MCF 10A (cell line): ENCODE data around the gene DCBLD2. TPM values are rescaled to one million over a fixed set of nuclear protein-coding genes. Genes with fewer than 3 reads are reported as not detected.

Experiments used
- BruUV-seq: library from RNA; stranded (reverse); fragments of 400-500 nt; replicated peaks from 2 replicates; lab custom pipeline; 2021; lab: Mats Ljungman, UMichigan
- CTCF ChIA-PET: fragments of 300-600 bp; sonication (Branson Sonifier 250); formaldehyde crosslinking; extraction: SDS; loops from one replicate; lab custom pipeline; 2021; ENCODE audit warnings: antibody characterized with exemption, inconsistent platforms; lab: Yijun Ruan, JAX
- POLR2A ChIA-PET: fragments of 300-600, 350-650 bp; sonication (Branson Sonifier 250); formaldehyde crosslinking; extraction: SDS; loops from one replicate; lab custom pipeline; 2020; ENCODE audit warnings: antibody characterized with exemption, inconsistent platforms; lab: Yijun Ruan, JAX
- DNase-seq: peaks from one replicate; pipeline ENCODE4 v3.0.0-alpha.2; 2018; ENCODE audit not compliant: unreplicated experiment
- H3K27ac Mint-ChIP-seq: one replicate; pipeline ENCODE4 v1.8.0; 2022; ENCODE audit warnings: mild to moderate bottlenecking, low read depth, mixed read lengths; ENCODE audit not compliant: unreplicated experiment
- H3K27me3 Mint-ChIP-seq: one replicate; pipeline ENCODE4 v1.8.0; 2022; ENCODE audit warnings: mixed read lengths; ENCODE audit not compliant: insufficient read depth, unreplicated experiment
- H3K36me3 Mint-ChIP-seq: one replicate; pipeline ENCODE4 v1.8.0; 2022; ENCODE audit warnings: mild to moderate bottlenecking, moderate library complexity, mixed read lengths; ENCODE audit not compliant: insufficient read depth, unreplicated experiment
- H3K4me1 Mint-ChIP-seq: one replicate; pipeline ENCODE4 v1.8.0; 2022; ENCODE audit warnings: mixed read lengths; ENCODE audit not compliant: insufficient read depth, unreplicated experiment
- H3K4me3 Mint-ChIP-seq: one replicate; pipeline ENCODE4 v1.8.0; 2022; ENCODE audit warnings: mild to moderate bottlenecking, moderate library complexity, mixed read lengths; ENCODE audit not compliant: unreplicated experiment
- H3K9me3 Mint-ChIP-seq: one replicate; pipeline ENCODE4 v1.8.0; 2022; ENCODE audit warnings: mixed read lengths; ENCODE audit not compliant: unreplicated experiment
- intact Hi-C: fragments of 100-400 bp; cut with micrococcal nuclease; formaldehyde crosslinking; loops from 2 replicates; pipeline ENCODE4 v1.14.1; 2022
- total RNA-seq: library from RNA; stranded (reverse); gene quantifications from 2 replicates; pipeline ENCODE4 v1.2.3, GENCODE V29; 2022
- TF ChIP-seq, protein P1 (sequence below): fragments of 200-600 bp; IDR thresholded peaks from one replicate; pipeline ENCODE4 v1.8.0; 2022; ENCODE audit warnings: antibody characterized with exemption, mild to moderate bottlenecking; ENCODE audit not compliant: unreplicated experiment

Gene DCBLD2
- total RNA-seq, 1 experiment from 2014 or later = 161 TPM

DNA sequence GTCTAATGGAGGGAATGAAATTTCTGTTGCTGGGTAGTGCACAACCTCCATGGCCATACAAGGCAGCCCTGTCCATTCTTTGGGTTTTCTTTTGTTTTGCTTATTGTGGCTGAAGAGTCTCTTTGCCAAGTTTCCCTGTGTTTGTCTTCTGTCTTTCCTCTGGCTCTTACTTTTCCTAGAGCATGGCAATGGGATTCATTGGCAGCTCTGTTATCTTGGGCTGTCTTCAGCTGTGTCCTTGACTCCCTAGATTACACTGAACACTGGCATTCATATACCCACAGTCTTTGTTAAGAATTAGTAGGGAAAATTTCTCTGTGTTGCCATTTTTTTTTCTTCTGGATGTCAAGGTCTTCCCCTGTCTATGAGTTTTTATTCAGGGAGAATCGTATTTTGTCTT is 16.1 kb upstream of the DCBLD2 start:
- CTCF ChIA-PET = interaction anchor here (0.7 kb wide), 1 partner anchor 97 kb away, joined by 3 read pairs; no protein-coding TSS in a partner anchor
- no peaks in the 10 kb centered on the region for H3K36me3 Mint-ChIP-seq
- no peaks in the 10 kb centered on the region for H3K9me3 Mint-ChIP-seq
- intact Hi-C loops = no loop called here
- POLR2A ChIA-PET = interaction anchor here (0.6 kb wide), 1 partner anchor 561 kb away, joined by 3 read pairs; no protein-coding TSS in a partner anchor
- TF ChIP-seq, protein P1, sequence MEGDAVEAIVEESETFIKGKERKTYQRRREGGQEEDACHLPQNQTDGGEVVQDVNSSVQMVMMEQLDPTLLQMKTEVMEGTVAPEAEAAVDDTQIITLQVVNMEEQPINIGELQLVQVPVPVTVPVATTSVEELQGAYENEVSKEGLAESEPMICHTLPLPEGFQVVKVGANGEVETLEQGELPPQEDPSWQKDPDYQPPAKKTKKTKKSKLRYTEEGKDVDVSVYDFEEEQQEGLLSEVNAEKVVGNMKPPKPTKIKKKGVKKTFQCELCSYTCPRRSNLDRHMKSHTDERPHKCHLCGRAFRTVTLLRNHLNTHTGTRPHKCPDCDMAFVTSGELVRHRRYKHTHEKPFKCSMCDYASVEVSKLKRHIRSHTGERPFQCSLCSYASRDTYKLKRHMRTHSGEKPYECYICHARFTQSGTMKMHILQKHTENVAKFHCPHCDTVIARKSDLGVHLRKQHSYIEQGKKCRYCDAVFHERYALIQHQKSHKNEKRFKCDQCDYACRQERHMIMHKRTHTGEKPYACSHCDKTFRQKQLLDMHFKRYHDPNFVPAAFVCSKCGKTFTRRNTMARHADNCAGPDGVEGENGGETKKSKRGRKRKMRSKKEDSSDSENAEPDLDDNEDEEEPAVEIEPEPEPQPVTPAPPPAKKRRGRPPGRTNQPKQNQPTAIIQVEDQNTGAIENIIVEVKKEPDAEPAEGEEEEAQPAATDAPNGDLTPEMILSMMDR = no peak
- no TSS peak for BruUV-seq
- H3K4me1 Mint-ChIP-seq = peaks cover 9% of the 10 kb centered on the region
- no peak overlapping the region for H3K27ac Mint-ChIP-seq
- DNase-seq = no peak
- no peak overlapping the region for H3K4me3 Mint-ChIP-seq
- H3K27me3 Mint-ChIP-seq = no peaks in the 10 kb centered on the region

DNA sequence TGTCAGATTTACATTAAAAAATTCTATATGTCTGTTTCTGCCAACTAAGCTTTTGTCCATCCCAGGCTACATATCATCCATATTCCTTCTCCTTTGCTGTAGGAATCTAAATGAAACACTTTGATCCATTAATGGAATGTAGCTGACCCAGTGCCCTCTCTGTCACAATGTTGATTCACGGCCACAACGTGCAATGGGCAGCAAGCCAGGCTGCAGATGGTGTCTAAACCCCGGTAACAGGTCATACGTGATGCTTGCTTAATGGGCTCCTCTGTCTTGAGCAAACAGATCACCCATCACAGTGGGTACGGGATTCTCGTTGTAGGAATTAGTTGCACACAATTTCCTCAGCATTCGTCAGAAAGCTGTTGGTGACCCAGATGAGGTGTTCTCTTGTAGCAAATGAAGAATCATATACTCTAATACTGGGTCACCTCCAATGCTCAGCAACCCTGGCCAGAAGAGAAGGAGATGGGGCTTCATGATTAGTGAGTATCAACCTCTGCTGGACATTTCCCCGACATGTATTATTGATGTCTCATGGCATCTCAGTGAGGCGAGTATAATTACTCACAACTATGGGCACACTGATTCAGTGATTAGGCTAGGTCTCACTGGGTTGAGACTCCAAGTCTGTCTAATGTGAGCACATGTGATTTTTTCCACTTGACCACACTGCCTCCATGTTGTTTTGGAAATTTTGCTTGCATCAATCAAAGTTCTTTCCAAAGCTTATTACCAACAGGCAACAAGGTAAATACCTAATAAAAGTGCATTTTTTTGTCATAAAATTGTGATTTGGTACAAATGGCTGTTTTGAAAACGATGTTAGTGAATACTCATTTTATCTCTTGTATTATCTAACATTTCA is 12.9 kb upstream of the DCBLD2 start:
- ChIA-PET CTCF (interaction anchor here (0.7 to 2.4 kb wide), 2 partner anchors 97 to 742 kb away, joined by 3 to 8 read pairs; no protein-coding TSS in a partner anchor), POLR2A (interaction anchor here (0.7 to 2.4 kb wide), 5 partner anchors 9 to 97 kb away, joined by 3 to 14 read pairs (median 4); partner anchors contain the start of gene DCBLD2)
- Mint-ChIP-seq H3K4me3 (no peak overlapping the region), H3K27me3 (no peaks in the 10 kb centered on the region), H3K9me3 (peaks cover 3% of the 10 kb centered on the region), H3K36me3 (no peaks in the 10 kb centered on the region), H3K4me1 (peaks cover 6% of the 10 kb centered on the region), H3K27ac (no peak overlapping the region)
- intact Hi-C loops = no loop called here
- no TSS peak for BruUV-seq
- TF ChIP-seq, protein P1 = no peak
- DNase-seq = peak; percentile 75

DNA sequence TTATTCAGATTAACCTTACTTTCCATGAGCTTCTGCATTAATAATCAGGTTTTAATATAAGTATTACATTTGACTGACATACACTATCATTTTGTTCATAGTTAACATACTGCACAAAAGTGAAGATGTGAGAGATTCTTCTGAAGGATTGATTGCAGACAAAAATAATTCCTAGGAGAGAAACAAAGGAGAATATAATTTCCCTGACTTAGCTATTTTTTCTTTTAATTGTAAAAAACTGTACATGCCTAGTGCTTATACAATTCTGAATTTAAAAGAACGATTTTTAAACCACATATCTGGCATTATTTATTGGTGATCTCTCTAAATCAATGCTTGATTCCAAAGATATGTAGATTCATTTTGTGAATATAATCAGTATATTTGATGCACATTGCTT is 11.0 kb upstream of the DCBLD2 start:
- DNase-seq = no peak
- peaks cover 6% of the 10 kb centered on the region for H3K4me1 Mint-ChIP-seq
- intact Hi-C loops = no loop called here
- BruUV-seq = no TSS peak
- no peak overlapping the region for H3K4me3 Mint-ChIP-seq
- H3K27me3 Mint-ChIP-seq = no peaks in the 10 kb centered on the region
- no peaks in the 10 kb centered on the region for H3K36me3 Mint-ChIP-seq
- TF ChIP-seq, protein P1 = no peak
- ChIA-PET POLR2A (interaction anchor here (1.1 to 2.7 kb wide), 3 partner anchors 10 to 24 kb away, joined by 3 to 15 read pairs (median 14); partner anchors contain the start of gene DCBLD2), CTCF (interaction anchor here (0.8 to 1.2 kb wide), 2 partner anchors 10 to 212 kb away, joined by 3 to 4 read pairs; no protein-coding TSS in a partner anchor)
- H3K27ac Mint-ChIP-seq = no peak overlapping the region
- H3K9me3 Mint-ChIP-seq = peaks cover 14% of the 10 kb centered on the region

DNA sequence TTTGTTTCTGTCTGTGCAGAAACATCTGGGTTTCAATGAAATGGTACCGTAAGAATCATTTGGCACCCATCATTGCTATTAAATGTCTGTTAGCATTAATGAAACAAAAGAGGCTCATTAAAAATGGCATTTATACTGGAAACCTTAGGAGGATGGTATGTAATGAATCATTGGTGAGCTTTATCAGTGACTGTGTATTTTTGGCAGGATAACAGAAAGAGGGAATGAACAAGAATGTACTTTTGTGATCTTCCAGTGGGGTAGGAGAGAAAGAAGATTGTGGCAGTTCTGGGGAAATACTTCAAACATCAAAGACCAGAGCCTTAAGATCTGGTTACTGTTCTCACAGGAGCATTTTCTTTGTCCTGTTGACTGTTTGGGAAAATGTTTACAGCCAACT is 4.7 kb upstream of the DCBLD2 start:
- ChIA-PET CTCF (no interaction called here), POLR2A (interaction anchor here (0.7 to 1.0 kb wide), 2 partner anchors 16 to 33 kb away, joined by 4 read pairs; no protein-coding TSS in a partner anchor)
- Mint-ChIP-seq H3K36me3 (peaks cover 7% of the 10 kb centered on the region), H3K4me3 (no peak overlapping the region), H3K9me3 (peaks cover 14% of the 10 kb centered on the region), H3K27me3 (no peaks in the 10 kb centered on the region), H3K4me1 (peaks cover 19% of the 10 kb centered on the region), H3K27ac (no peak overlapping the region)
- TF ChIP-seq, protein P1 = no peak
- intact Hi-C loops = no loop called here
- DNase-seq = no peak
- no TSS peak for BruUV-seq
